CD4-positive, alpha-beta T cell treated with Interleukin-17A for 4 hours (primary cell): ENCODE measurements around the gene UBTF.

Experiments used
- DNase-seq: peaks from one replicate; pipeline ENCODE4 v3.0.0-alpha.2; 2020; ENCODE audit warnings: mixed read lengths

Gene UBTF

GRCh38 chr17:44193326-44194084 lies 26.0 kb downstream of the UBTF start:
- no peak for DNase-seq

- no peak for DNase-seq
Observed at GRCh38 chr17:44192750-44193149, 26.7 kb downstream of the UBTF start.

GRCh38 chr17:44191941-44192496 lies 27.5 kb downstream of the UBTF start:
- DNase-seq = no peak

GRCh38 chr17:44191369-44191768 lies 28.1 kb downstream of the UBTF start:
- no peak for DNase-seq

- DNase-seq = no peak
Observed at GRCh38 chr17:44190481-44190880, 29.0 kb downstream of the UBTF start.

- no peak for DNase-seq
Observed at GRCh38 chr17:44188576-44189403, 30.7 kb downstream of the UBTF start.

DNA sequence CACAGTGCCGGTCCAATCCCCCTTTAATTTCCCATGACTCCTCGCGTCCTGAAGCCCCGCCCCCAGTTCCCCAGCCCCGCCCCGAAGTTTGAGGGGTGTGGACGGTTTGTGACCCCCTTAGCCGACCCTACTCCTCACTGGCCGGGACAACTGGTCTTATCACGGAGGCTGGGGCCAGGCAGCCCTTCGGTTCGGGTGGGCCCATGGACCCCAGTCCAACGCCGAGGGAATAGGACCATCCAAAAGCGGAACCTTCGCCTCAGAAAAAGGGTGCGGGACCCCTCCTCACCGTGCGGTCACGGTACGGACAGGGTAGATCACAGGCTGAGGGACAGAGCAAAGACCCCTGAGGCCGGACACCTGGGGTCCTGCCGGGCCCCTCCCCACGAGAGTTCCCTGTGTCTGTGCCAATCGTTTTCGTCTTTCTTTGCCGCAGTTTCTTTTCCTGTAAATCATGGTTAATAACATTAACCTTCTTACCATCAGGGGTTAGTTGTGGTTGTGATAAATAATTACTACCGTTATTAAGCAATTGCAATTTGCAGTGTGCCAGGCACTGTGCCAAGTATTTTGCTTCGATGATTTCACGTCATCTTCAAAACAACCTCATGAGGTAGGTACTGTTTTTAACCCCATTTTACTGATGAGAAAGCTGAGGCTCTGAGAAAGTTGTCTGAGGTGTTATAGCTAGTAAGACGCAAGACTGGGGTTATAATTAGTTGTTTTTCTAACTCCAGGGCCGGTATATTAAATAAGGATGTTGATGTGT lies 32.2 kb downstream of the UBTF start:
- DNase-seq = peak; percentile 27

DNA sequence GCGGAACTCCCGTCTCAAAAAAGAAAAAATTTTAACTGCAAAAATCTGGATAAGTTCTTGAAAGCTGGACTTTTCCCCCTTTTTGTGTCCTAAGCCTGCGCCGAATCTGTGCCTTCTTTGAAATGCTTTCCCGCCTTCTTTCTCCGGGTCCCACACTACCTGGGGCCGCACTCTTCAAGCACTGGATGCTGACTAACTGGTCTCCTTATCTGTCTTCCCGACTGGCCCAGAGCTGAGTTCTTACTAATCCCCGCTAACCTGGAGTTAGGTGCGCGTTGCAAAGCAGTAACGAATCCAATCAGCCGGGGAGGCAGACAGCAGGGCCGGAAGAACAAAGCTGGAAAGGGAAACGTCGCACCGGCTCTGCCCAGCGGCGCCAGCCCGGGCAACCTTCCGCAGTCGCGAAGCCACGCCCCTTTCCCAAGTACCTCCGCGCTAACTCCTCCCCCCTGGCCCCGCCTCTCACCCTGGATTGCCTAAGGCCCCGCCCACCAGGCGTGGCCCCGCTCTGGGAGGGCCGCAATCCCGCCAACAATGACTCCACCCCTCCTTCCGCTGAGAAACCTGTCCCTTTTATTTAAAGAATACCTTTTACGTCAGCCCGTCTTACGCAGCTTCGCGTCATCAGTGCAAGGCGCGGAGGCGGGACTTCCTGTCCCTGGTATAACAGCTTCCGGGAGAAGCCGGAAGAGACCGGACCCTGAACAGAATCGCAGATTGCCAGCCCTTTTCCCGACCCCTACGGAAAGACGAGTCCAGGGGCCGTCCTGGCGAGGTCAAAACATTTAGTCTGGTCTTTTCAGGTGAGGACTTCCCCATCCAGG lies 33.0 kb downstream of the UBTF start, which contains the start of gene TMUB2:
Gene TMUB2, plus strand, starts transcription at position 666 of the 824 bp plus-strand sequence. CDS start 737 bp downstream, outside the sequence.
- DNase-seq = peak; percentile 100

DNA sequence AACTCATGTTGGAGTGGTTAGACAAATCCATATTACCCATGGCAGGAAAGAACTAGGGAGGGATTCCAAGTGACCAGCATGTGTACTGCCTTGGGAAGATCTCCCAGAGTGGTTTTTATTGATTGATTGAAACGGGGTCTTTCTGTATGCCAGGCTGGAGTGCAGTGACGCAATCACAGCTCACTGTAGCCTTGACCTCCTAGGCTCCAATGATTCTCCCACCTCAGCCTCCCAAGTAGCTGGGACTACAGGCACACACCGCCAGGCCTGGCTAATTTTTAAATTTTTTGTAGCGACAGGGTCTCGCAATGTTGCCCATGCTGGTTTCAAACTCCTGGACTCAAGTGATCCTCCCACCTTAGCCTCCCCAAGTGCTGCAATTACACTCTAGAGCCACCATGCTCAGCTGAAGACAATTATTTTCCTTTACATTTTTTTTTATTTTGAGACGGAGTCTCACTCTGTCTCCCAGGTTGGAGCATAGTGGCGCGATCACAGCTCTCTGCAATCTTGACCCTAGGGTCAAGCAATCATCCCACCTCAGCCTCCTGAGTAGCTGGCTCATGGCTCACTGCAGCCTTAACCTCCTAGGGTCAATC lies 35.2 kb downstream of the UBTF start:
- no peak for DNase-seq

GRCh38 chr17:44183024-44183423 lies 36.5 kb downstream of the UBTF start:
- DNase-seq = no peak

DNA sequence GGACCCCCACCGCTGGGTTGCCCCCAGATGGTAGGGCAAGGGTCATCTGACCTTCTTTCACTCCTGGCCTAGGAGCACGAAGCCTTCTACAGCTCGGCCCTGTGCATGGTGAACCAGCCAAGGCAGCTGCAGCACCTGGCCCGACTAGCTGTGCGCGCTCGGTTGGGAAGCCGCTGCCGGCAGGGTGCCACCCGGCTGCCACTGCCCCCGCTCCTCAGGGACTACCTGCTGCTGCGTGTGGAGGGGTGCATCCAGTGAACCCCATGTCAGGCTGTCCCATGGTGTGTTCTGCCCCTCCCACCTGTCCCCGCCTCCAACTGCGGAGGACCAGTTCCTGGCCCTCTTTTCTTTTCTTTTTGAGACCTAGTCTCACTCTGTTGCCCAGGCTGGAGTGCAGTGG lies 41.3 kb downstream of the UBTF start:
- DNase-seq = no peak

GRCh38 chr17:44177640-44178039 lies 41.8 kb downstream of the UBTF start:
- no peak for DNase-seq

DNA sequence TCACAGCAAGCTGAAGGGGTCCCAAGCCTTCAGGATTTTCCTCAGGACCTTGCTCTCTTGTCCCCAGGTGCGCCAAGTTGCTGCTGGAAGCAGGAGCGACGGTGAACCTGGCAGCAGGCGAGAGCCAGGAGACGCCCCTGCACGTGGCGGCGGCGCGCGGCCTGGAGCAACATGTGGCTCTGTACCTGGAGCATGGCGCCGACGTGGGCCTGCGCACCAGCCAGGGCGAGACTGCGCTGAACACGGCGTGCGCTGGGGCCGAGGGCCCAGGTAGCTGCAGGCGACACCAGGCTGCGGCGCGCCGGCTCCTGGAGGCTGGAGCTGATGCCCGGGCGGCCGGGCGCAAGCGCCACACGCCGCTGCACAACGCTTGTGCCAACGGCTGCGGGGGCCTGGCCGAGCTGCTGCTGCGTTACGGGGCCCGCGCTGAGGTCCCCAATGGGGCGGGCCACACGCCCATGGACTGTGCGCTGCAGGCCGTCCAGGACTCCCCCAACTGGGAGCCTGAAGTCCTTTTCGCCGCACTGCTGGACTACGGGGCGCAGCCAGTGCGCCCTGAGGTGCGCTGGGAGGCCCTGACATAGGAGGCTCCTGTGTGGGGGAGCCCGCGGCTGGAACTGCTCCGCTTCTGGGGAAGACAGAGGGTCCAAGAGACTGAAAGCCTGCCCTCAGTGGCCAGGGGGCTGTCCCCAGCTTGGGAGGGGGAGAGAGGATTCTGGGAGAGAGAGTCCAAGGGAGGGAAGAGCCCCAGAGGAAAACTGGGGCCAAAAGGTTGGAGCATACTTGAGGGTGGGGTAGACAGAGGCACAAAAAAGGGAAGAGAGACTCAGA lies 42.6 kb downstream of the UBTF start:
- no peak for DNase-seq

- DNase-seq = no peak
Observed at GRCh38 chr17:44176257-44176656, 43.2 kb downstream of the UBTF start.

DNA sequence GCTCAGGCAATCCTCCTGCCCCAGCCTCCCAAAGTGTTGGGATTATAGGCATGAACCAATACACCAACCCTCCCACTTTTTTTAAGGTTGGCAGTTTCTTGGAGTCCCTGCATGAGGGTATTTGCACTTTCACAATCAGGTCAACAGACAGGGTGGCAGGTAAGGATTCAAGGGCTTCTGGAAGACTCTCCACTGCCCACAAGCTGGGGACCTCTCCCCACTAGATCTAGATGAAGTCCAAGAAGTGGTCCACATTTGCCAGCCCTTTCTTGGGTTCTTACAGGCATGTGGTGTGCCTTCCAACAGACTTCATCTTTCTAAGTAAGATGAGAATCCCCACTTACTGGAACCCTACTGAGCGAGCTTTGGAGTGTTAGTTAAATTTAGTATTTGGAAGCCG lies 45.0 kb downstream of the UBTF start:
- no peak for DNase-seq

DNA sequence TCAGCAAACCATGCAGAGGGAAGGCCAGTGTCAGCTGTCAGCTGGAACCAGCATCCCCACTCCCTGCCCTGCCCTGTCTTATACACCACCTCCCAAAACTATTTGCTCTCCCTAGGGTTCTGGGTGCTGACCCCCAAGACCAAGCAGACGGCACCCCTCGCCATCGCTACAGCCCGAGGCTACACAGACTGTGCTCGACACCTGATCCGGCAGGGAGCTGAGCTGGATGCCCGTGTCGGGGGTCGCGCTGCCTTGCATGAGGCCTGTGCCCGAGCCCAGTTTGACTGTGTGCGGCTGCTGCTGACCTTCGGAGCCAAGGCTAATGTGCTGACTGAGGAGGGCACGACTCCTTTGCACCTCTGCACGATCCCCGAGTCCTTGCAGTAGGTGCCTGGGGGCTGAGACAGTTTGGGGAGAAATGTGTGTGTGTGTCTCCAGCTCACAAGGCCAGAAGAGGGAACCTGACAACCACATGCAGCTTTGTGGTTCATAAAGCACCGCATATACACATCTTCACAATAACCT lies 47.5 kb downstream of the UBTF start:
- no peak for DNase-seq

DNA sequence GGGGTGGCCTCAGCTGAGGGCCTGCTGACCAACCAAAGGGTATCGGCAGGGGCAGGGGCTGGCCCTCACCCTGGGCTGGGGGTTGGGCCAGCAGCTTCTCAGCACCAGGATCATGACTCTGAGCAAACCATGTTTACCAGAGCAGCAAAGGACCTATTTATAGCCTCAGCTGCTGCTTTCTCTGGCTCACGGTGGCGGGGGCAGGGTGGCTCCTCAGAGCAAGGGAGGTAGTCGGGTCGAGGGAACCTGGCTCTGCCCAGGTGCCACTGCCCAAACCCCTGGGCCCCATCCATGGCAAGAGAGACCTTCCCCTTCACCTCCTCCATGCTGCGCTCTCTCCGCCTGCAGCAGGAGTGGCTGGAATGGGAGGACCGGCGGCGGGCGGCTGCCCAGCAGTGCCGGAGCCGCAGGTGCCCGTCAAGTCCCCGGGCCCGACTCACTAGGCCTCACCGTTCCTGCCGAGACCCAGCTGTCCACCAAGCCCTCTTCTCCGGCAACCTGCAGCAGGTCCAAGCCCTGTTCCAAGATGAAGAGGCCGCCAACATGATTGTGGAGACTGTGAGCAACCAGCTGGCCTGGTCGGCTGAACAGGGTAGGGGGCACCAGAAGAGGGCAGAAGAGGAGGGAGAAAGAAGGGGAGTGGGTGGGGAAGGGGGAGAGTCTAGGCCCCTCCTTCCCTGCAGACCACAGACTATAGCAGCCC lies 48.8 kb downstream of the UBTF start, which contains the start of gene ASB16:
Gene ASB16, plus strand, starts transcription at position 206 of the 703 bp plus-strand sequence. Its CDS starts 86 bp downstream, at position 292.
- DNase-seq = no peak

GRCh38 chr17:44170135-44170498 lies 49.4 kb downstream of the UBTF start:
- DNase-seq = no peak

GRCh38 chr17:44167181-44167861 lies 52.2 kb downstream of the UBTF start:
- DNase-seq = no peak
